ENCODE data around the gene CARMIL1.

Gene CARMIL1

DNA sequence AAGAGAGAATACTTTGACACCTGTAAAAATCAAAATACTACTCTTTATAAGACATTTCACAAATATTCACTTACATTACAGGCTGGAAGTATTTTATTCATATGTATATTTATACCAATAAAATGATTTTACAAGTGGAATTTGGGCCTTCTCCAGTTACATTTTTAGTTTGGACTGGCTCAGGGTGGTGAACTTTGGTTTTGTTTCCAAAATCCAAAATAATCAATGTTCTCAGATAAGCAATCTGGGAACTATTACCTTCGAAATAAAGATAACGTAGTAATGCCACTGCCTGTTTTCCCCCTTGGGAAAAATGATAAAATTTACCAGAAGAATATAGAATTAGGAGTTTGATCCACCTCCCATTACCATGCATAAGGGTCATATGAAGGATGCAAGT is 341.2 kb downstream of the CARMIL1 start:
- no peak for DNase-seq (ENCODE audit: low spot score)

DNA sequence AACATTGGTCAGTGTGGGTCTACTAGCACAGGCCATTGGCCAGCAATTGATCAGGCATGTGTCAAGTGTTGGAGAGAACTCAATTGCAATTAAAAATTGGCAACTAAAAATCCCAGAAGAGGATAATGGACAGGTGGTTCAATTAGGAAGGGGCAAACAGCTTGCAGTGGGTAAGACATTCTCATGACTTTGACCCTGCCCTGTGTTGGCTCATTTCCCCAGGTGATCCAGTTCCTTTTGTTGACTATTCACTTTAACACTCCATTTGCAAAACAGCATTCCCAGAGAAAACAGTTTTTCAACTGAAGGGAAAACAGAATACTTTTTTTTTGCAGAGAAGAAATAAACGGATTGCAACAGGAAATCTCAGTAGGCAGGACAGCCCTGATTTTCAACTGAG is 343.9 kb downstream of the CARMIL1 start:
- DNase-seq (ENCODE audit: low spot score) = no peak

DNA sequence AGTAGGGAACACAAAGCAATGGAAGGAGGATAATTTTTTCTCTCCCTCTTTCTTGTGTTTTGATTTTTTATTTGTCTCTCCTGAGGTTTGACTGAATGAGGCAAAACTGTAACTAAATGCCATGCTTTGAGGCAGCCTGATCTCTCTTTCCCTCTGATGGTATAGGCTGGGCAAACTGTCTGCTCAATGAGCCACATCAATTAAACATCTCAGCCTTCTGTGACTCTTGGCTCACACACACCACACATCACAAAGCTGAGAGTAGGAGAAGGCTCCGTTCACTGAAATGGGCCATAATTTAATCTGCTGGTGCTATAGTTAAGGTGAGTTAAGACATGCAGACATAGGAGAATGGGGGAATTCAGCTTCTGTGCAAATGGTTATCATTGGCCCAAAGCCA is 344.7 kb downstream of the CARMIL1 start:
- DNase-seq (ENCODE audit: low spot score) = no peak

DNA sequence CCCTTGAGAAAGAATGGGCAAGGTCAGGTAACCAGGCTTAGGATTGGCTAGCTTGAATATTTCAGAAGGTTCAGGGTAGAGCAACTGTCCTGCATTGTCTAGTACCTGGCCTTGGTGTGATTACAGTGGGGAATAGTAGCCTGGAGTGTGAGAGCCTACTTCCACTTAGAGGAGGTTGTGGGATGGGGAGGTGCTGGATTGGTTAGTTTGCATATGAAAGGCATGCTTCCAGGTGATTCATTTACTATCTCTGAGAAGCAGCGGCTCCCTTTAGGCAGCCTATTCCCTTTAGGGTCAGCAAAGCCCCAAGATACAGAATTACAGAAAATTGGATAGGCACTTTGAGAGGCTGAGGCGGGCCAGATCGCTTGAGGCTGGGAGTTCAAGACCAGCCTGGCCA is 347.8 kb downstream of the CARMIL1 start:
- no peak for DNase-seq (ENCODE audit: low spot score)

DNA sequence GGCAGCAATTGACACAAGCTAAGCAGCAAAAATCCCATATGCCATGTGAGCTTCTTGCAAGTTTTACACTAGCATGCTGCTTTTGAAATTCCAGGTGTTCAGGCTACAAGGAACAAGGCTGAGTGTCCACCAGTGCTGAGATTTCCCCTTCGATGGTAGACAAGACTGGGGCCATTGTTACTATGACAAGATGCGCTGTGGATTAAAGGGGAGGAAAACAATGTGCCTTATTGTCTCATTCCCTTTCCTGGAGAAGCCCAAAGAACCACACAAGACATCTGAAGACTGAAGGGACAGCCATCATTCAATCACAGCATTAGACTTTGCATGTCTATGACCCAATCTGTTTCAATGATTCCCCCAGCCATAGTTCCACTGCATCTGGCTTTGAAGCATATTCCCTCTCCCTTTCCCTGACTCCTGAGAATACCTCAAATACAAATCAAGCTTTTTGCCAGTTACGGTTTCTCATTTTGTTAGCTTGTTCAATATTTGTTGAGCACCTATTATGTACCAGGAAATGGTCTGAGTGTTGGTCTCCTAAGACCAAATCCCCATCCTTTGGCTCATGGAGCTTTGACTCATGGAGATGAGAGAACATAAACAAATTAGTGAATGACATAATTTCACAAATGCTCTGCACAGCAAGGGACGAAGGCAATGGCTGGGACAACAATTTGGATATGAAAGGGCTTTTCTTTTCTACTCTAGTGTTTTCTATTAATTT is 349.5 kb downstream of the CARMIL1 start:
- DNase-seq (ENCODE audit: low spot score) = no peak

DNA sequence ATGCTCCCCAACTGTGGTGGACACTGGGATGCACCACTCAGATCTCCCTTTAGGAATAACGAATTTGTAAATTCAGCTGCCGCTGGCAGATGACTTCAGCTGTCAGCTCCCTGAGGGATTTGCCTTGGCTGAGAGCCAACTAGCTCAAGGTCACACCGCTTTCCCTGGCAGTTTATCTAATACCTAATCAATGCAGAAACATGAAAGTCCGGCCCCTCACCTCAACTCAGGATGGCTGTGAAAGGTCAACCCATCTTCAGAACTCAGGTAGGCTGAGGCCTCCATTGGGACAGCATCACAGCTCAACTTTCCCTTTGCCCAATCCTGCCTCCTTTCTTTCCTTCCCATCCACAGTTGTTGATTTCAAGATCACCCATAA is 350.0 kb downstream of the CARMIL1 start:
- DNase-seq (ENCODE audit: low spot score) = no peak

DNA sequence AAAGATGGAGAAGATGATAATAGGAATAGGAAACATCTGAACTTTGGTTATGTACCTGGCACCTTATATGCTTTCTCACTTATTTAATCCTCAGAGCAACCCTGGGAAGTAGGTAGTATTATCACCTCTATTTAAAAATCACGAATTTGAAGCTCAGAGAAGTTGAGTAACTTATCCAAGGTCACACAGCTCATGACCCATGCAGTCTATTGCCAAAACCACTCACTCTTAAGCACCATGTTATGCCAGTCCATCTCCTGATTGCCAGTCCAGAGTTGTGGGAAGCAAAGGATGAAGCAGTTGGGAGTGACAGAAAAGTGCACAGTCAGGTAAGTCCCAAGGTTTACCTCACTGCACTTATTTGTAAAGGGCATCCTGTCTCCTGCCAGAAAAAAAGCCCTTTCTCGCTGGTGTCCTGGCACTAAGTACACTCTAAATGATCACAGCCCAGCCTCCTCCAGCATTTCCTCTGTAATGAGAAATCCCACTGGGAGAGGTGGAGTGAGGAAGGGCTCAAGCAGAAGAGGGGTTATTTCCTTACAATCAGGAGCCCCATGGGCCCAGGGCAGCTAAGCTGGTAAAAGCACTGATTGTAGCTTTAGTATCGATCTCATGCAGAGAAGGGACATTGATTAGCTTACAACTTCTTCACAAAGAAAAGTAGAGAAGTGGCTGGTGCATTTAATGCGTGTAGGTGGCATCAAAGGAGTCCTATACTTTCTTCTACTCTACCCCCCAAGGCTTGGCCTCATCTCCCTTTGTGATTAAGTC is 351.5 kb downstream of the CARMIL1 start:
- no peak for DNase-seq (ENCODE audit: low spot score)

DNA sequence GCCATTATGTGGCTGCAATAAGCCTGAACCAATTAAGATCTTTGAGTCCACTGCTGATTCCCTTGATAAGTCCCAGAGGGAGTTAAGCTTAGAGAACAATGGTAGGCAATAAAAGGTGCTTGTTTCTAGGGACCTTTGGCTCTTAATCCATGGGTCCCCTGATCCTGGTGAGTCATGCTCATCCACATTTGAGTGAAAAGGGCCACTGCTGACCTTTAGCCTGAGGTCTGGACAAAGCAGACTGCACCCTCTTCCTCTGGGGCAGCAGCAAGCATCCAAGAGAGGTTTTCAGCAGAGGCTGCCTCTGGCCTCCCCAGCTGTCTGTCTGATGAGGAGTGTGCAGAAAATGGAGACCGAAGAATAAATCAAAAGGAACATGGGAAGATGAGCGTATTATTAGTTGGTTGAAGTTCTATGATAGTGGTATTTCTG is 356.7 kb downstream of the CARMIL1 start:
- DNase-seq (ENCODE audit: low spot score) = no peak

DNA sequence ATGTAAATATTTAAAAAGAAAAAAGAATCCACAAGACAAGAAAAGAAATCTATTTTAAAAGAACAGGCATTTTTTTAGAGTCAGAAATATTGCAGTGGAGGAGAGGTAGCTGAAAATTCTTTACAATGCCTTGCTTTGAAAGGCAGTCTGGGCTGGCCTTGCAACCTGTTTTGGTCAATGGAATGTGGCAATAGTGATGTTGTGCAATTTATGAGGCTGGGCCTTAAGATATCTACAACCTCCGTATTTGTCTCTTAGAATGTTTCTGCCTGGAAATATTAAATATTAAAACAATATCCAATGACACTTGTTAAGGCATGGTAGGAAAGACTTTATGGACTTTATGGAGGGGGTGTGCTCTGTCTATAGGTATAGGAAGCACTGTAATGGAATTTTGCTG is 358.0 kb downstream of the CARMIL1 start:
- DNase-seq (ENCODE audit: low spot score) = no peak

DNA sequence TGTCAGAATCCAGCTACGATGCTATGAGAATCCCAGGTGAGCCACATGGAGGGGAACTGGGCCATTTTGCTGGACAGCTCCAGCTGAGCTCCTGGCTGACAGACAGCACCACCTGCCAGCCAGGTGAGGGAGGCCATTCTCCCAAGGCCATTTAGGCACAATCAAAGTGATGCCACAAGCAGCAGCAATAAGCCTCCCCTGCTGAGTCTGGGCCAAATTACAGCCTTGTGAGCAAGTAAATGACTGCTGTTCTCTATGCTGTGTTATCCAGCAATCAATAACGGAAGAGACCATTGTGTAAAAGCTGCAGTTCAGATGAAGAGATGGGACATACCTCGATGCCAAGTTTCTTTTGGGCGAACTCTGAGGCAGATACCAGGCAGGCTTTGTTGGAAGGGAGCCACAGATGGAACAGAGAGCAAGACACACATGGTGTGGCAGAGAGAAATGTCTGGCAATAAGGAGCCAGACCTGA is 358.8 kb downstream of the CARMIL1 start:
- no peak for DNase-seq (ENCODE audit: low spot score)

DNA sequence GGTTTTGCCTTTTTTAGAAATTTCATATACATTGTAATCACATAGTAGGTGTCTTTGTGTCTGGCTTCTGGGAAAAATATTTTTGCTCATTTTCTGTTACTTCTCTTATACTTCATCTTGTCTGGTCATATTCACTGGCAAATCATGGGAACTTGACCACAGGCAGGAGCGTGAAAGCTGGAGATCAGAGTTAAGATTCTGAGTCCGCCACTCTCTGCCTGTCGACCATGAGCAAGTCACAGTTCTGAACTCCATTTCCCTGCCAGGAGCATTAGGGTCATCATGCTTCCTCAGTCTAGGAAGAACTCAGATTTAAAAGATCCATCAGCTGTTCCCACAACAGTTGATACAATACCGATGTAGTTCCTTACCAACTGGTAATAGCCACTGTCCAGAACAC is 360.5 kb downstream of the CARMIL1 start:
- no peak for DNase-seq (ENCODE audit: low spot score)

DNA sequence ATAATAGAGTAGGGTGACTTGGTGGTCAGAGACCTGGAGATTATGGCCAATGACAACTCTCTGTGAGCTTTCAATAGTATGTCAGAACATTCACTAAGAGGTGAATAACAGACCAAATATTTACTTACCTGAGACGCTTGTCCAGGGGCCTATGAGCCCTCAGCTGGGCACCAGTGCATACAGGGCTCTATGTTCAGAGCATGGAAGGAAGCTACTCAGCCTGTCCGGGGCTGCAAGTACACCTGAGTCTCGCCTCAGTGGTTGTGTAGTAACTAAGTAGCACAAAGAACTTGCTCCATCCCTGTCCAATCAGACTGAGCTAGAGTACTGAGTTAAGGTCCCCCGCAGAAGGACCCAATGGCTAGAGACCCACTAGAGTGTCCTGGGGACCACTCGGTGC is 361.3 kb downstream of the CARMIL1 start:
- DNase-seq (ENCODE audit: low spot score) = no peak

DNA sequence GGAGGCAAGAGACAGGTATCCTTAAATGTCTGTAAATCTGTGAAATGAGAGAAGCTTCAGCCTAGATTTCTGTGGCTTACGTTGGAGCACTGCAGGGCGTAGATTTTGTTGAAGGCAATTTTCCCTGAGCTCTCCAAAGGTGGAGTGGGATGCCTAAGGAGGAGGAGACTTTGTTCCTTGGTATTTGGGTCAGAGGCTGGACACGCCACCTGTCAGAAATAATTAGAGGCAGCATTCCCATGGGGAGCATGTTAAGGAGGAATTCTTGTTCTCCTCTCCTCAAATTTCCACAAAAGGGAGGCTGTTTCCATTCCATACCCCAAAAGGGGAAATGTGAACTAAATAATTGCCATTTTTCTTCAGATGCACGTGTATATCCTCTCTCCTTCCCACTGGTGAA is 361.7 kb downstream of the CARMIL1 start:
- no peak for DNase-seq (ENCODE audit: low spot score)

DNA sequence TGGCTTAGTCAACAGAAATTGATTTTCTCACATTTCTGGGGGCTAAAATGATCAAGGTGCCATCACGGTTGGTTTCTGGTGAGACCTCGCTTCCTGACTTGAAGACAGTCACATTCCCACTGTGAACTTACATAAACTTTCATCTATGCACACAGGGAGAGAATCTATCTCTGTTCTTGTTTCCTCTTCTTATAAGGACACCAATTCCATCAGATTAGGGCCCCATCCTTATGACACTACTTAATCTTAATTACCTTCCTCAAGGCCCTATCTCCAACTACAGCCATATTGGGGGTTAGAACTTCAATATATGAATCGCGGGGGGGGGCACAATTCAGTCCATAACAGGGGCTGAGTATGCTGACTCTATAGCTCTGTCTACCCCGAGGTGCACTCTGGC is 362.2 kb downstream of the CARMIL1 start:
- no peak for DNase-seq (ENCODE audit: low spot score)

DNA sequence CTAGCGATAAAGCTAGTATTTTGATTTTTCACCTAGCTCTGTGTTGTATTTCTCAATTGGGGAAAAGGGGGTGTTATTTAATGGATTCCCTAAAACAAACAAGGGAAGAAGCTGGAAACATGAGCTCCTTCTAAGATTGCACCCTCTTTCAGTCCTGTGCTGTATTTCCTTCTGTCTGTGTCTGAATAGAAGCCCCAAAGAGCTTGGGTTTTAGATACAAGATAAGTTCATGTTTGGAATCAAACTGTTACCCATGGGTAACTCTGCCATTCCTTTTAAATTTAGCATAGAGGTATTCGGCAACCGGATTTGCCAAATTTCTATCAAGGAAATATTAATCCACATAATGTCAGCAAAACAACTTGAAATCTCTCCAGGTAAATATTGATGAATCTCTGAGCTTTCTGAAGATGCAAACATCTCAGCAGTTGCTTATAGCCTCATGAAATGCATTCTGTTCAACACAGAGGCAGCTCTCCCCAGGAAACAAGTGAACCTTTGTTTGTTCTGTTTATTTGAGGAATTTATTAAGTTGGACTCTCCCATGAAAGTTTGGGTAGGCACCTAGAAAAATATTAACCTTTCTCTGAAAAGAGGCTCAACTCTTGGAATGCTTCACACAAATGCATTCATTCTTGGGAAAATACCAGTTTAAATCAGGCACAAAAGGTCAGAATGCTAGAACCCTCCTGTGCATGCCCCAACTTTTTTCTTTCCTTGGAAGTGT is 362.9 kb downstream of the CARMIL1 start:
- DNase-seq (ENCODE audit: low spot score) = no peak

DNA sequence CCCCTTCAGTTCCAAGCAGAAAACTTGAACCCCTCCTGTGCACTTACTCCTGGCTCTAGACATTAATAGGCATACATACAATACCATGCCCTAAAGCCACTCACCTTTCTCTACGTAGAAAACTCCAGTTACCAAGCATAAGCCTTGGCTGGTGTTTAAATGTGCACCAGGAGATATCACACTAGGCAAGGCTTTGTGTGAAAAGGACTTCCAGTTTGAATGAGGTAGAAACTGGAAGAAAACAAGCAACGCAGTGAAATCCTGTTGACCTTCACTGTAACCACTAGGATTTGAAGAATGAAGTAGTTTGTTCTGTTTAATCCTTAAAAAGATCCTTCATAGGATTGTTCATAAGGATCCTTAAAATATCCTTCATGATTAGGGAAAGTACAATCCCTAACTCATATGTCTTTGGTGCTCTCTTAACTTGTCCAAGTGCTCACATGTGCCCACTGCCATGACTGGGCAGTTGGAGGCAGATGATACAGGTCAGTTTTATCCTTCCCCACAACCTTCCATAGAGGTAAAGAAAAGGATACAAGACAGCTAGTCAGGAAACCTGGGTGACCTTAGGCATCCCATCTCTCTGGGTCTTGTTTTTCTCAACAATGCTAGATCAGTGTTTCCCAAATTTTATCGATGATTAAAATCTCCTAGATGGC is 363.6 kb downstream of the CARMIL1 start:
- no peak for DNase-seq (ENCODE audit: low spot score)

DNA sequence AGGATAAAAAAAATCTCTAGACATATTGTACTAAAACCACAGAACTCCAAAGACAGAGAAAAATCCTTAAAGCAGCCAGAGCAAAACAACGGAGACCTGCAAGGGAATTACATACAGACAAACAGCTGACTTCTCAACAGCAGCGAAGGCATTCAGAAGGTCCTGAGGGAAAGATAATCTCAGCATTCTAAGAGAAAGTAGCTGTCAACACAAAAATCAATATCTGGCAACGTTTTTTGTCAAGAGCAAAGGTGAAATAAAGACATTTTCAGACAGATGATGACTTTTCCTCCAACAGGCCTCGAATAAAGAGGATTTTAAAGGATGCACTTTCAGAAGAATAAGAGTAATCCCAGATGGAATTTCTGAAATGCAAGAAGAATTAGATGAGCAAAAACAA is 366.7 kb downstream of the CARMIL1 start:
- DNase-seq (ENCODE audit: low spot score) = no peak

DNA sequence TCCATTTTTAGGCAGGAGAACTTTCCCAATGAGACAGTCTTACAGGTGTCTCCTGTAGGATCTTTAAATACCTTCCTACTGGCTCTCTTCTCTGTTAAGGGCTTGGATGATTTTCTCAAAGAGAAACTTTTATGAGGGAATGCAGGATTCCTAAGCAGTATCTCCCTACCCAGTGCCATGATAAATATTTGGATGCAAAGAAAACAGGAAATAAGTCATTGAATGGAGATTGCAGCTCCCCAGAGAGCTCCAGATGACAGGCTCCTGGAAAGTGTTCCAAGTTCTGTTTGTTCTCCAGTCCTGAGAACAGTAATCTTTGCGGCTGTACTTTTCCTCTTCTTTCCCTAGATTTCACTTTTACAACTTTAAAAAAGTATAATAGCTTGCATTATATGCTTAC is 370.4 kb downstream of the CARMIL1 start:
- no peak for DNase-seq (ENCODE audit: low spot score)

DNA sequence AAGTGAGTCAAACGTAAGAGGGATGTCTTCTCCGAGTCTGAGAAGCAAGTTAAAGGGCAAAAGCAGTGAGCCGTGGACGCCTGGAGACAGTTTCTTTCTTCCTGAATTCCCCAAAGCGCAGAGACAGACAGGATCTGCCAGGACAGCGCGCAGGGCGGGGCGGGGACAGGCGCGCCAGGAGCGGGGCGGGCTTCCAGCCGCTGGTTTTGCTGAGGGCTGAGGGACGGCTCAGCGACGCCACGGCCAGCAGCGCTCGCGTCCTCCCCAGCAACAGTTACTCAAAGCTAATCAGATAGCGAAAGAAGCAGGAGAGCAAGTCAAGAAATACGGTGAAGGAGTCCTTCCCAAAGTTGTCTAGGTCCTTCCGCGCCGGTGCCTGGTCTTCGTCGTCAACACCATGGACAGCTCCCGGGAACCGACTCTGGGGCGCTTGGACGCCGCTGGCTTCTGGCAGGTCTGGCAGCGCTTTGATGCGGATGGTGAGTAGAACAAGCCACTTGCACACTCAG is 372.9 kb downstream of the CARMIL1 start, which contains the start of gene SCGN:
Gene SCGN, plus strand, starts transcription at position 209 of the 509 bp plus-strand sequence. Its CDS starts 189 bp downstream, at position 398.
- DNase-seq (ENCODE audit: low spot score) = no peak

DNA sequence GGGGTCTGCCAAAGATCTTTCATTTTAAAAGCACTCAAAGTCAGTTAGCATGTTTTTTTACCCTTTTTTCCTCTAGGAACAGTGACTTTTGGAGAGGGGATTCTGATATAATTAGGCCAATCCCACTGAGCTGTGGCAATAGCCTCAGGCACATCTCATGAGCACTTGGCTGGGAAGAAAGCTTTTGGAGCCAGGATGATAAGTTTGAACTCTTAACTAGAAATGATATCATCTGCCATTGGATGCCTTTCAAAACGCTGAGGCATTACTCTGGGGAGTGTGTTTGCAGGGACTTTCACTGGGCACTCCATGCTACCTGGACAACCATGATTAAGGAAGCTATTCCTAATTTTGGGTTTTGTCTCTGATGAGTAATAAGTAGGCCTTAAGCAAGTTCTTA is 376.5 kb downstream of the CARMIL1 start:
- no peak for DNase-seq (ENCODE audit: low spot score)

DNA sequence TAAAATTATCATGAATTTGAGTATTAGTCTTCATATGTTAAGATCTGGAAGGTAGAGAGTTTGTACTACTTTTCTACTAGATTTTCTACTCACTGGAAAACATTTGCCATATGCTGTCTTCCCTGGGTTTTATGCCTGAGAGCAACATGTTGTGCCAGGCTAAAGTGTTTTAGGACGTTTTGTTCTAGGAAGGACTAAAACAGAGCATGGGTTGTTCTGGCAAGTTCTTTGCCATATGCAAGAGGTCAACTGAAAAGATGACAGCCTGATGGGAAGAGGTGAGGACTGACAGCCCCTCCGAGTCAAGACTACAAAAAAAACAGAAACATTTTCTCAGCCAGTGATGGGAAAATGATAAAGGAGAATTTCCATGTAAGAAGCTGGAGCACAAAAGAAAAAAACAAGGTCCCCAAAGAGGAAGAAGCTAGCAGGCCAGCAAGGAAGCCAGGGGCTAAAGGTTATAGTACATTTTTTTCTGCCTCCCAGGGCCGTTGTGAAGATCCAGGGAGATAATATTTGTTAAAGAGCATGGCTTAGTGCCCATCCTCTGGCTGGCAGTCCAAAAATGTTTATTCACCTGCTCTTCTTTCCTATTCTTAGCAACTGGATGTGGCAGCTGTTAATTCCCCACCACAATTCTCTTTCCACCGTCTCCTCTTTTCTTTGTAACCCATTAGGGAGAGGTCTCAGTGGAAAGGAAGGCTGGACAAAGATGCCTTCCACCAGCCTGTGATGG is 380.6 kb downstream of the CARMIL1 start:
- no peak for DNase-seq (ENCODE audit: low spot score)
